Right ventricle myocardium superior (tissue), 1 donor: Measurements from ENCODE around the gene PUM1. TPM values are rescaled to one million over a fixed set of nuclear protein-coding genes. Genes with fewer than 3 reads are reported as not detected.

Experiments used
- ATAC-seq: fragments of 200-7000 bp; cut with Tn5 transposase; one replicate; pipeline ENCODE4 v1.9.1; 2020; ENCODE audit warnings: mild to moderate bottlenecking; ENCODE audit not compliant: poor library complexity
- DNase-seq: peaks from one replicate; pipeline ENCODE4 v3.0.0-alpha.2; 2020
- intact Hi-C: fragments of 100-400 bp; cut with DNase I; formaldehyde crosslinking; loops from one replicate; pipeline ENCODE4 v1.11.2; 2022
- total RNA-seq: library from RNA; stranded (reverse); fragmentation: NEBNext Ultra II Directional; extraction: Animal tissue kit (Norgen Biotek cat#: 25700); gene quantifications from one replicate; pipeline ENCODE4 v1.2.1, GENCODE V29; 2021
- donor health status: DM: no; HTN: yes; CAD: no; lungs with severe emphysema.

PUM1 gene
- total RNA-seq, 1 donor from 2014 or later, result 66.1 TPM

DNA sequence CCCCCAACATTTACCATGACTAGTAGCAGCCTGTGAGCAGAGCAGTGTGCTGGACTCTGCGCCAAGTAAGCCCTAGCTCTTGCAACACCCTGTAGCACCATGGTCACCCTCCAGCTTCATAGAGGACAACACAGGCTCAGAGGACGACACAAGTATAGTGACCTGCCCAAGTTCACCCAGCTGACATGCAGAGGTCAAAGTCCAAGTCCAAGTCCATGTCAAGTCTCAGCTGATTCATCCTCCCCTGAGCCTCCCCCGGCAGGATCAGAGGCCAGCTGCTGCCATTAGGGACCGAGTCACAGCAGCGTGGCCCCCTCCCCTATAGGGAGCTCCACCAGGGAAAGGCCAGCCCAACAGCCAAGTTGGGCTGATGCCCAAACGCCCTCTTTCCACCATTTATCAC lies 172.8 kb downstream of the PUM1 start:
- intact Hi-C loops, result no loop called here
- ATAC-seq, result no peak
- no peak for DNase-seq

DNA sequence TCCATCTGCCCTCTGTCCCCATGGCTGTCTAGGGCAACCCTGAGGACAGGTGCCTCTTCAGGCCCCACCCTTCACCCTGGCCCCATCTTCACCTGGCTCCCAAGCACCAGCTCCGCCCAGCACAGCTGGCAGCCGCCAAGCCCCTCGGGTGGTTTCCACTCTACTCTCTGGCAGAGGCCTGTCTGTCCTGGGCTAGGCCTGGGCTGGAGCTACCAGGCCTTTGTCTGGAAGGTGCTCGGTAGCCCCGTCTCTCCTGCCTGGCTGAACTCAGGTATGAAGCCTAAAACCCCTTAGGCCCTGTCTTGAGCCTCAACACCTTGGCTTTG lies 174.3 kb downstream of the PUM1 start:
- ATAC-seq, result no peak
- intact Hi-C loops, result no loop called here
- no peak for DNase-seq

DNA sequence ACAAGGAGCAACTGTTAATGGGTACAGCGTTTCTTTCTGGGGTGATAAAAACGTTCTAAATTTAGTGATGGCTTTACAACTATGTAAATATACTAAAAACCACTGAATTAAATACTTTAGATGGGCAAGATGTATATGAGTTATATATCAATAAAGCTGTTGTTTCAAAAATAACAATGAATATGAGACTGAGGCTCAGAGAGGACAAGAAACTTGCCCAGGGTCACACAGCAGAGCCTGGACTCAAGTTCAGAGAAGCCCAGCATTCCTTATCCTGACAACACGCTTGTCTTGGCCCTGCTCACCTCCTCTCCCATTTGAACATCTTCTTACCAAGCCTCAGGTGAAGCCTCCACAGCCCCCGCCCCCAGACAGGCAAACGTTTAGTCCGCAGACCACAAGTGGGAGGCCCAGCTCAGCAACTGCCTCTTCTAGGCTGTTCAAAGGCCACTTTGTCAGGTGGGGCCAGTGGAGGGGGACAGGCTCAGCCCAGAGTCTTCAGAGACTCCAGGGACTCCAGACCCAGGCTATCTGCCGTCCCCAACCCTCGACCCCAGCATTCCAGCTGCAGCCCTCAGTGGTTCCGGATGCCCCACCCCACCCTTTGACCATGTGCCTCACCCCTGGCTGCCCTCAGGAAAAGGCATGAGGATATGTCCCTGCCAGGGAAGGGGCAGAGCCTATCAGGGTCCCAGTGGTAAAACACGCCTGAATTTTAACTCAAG lies 174.9 kb downstream of the PUM1 start:
- intact Hi-C loops, result no loop called here
- DNase-seq (no peak), ATAC-seq (no peak)

DNA sequence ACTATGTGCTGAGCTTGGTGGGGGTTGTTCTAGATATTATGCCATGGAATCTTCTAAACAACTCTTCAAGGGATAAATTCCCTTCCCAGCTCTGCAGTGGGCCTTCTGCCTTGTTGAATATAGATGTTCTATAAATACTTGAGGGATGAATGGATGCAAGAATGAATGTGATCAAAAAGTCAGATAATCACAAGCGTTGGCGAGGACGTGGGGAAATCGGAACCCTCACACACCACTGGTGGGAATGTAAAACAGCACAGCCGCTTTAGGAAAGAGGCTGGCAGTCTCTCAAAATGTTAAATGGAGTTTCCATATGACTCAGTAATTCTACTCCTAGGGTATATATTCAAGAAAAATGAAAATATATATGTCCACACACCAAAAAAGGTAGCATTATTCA lies 176.0 kb downstream of the PUM1 start:
- no peak for DNase-seq
- ATAC-seq, result no peak
- intact Hi-C loops, result no loop called here

DNA sequence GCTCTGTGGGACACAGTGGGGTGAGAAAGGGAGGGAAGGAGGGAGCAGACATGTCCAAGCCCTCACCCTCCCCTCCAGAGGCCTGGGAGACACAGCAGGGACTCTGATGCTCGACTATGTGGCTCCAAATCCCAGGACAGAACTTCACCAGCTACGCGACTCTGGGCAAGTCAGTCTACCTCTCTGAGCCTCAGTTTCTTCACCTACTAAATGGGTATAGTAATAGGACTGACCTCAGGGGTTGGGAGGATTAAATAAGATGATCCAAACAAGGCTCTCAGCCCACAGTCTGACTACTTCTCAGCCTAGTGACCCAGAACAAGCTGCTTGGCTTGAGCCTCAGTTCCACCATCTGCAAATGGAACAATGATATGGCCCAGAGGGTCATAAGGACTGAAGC lies 176.5 kb downstream of the PUM1 start:
- ATAC-seq, result no peak
- intact Hi-C loops, result no loop called here
- DNase-seq, result no peak

DNA sequence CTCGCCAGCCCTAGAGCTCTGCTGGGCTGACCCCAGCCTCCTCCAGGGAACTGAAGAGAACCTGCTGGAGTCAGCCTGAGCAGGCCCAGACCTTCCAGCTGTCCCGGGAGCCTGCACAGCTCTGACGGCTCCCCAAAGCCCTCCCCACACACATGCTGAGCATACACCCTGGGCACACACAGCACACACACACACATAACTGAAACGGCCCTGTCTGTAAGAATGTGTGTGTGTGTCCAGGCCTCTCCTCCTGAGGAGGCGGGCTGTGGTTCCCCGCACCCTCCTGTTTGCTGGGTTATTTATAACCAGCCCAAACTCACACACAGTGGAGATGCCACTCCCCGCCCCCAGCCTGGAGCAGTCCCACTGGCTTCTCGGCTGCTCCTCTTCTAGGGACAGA lies 177.1 kb downstream of the PUM1 start:
- DNase-seq, result peak; percentile 83
- intact Hi-C loops, result no loop called here
- peak; percentile 93 for ATAC-seq

DNA sequence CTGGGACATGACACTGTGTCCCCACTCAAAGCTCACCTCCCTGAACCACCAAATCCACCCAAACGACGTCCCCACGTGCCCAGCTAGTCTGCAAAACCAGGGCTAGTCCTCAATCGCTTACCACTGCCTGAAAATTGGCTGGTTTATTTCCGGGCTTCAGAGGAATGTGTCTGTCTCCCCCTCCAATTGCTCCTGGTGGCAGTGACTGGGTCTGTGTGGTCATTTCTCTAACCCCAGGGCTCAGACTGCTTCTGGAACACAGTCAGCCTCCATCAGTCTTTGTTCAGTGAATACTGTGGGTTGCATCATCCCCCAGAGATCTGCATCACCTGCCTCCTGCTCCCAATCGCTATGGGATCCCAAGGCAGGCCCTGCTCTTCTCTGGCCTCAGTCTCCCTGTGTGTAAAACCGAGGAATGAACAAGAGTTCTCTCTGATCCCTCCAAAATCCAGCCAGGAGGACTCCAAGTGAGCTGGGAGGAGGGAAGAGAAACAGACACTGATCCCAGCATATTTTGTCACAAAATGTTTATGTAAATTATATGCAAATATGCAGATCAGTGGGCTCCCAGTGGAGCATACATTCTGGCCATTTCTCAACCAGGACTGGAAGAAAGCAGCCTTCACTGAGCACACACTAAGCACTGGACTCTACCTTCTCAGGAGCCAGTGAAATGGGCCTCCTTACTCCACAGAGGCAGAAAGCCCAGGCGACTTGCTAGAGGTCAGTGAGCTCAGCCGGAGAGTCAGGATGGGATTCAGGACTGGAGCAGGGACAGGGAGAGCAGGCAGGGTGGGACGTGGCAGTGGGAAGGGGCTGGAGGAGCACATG lies 177.8 kb downstream of the PUM1 start:
- intact Hi-C loops, result no loop called here
- peak; percentile 30 for ATAC-seq
- no peak for DNase-seq

DNA sequence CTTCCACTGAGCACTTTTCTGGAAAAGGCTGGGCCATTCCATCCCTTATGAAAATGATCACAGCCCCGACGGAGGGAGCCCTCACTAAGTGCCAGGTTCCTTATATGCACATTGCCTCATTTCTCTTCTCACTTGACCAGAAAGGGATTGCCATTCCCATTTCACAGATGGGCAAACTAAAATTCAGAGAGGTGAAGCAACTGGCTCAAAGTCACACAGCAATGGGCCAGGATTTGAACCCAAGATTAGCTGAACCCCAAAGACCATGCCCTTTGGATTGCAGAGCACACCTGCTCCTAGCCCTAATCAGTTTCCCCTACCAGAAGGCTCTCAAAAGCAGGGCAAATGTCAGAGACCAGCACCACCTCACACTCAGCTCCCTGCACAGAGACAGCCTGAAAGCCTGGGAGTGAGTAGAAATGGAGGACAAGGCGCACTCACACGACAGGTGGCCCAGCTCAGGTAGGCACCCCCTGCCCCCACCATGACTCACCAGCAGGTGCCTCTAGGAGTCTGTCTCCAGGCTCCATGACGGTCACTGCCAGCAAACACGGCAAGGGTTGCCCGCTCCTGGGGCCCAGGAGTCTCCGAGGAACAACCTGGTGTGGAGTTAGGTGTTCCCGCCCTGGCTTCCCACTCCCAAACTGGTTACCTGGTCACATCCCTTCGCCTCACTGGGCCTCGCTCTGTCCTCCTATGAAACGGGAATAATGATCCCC lies 178.6 kb downstream of the PUM1 start:
- intact Hi-C loops, result no loop called here
- ATAC-seq, result no peak
- no peak for DNase-seq

DNA sequence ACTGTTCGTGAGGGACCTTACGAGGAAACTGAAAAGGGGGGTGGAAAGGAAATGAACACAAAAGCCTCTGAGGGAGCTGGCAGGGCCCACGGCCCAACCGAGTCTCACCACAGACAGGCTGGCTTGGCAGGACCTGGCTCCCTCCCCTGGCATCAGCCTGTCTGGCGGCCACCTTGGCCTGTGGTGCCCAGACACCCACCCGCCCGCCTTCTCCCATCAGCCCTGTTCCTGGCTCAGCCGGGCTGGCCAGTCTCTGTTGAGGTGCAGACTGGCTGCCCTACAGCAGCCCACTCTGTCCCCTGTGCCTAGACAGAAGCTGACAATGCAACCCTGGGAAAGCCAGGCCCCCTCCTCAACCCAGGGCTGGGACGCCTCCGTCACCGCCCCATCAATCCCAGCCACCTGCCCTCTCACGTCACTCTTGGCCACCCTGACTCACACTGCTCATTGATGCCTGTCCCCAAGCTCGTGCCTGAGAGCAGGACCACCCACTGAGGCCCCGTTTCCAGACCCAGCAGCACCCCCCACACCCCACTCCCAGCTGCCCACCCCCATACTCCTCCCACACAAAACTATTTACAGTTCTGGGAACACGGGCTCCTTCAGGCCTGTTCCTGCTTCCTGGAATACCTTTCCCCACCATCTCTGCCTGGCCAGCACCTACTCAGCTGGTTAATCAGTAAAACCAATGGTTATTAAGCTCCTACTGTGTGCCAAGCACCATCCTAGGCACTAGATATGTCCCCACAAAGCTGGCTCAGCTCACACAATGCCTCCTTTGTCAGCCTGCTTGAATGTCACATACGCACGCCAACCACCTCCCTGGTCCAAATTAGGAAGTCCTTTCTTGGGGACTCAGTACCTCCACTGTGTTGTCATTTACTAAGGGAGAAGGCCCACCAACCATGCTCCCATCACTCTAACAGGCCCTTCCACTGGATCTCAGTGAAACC lies 179.7 kb downstream of the PUM1 start:
- DNase-seq (no peak), ATAC-seq (no peak)
- intact Hi-C loops, result no loop called here

DNA sequence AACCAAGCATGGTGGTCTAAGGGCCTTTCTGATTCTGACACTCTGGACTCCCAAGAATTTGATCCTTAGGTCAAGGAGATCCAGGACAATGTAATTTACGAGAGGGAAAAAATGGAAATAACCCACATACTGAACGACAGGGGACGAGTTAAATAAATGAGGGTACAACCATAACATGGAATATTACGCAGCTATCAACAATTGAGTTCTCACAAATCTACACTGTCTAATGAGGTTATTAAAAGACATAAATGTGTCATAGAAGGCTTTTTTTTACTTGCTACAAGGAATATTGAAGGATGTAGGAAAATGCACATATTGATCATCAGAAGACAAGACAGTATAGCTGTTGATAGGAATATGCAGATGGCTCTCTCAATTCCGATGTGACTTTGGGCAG lies 180.8 kb downstream of the PUM1 start:
- no peak for DNase-seq
- intact Hi-C loops, result no loop called here
- no peak for ATAC-seq

DNA sequence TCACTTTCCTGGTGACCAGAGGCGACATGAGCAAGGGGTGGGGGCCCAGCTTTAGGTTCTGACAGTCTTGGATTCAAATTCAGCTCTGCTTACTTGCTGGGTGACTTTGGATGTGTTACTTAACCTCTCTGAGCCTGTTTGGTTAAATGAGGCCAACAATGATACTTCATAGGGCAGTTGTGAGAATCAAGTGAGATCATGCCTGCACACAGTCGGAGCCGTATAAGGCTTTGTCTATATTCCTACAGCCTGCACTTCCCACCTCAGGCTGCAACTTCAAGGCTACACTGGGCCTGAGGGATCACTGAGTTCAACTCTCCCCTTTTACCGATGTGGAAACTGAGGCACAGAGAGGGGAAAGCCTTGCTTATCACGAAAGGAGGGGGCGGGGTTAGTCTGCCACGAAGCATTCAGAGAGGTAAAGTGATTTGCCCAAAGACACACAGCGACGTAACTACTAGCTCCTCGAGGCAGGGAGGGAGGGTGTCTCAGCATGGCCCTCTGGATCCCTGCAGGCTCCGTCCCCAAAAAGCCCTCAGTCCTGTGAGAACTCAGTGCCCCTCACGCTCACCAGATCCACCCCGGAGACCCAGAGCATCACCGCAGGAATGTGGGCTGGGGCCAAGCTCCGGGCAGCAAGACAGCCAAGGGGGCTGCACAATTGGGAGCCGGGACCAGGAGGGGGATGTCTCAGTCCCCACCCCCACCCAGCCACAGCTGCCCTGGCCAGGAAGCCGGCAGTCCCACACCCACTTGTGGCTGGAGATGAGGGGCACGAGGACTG lies 181.9 kb downstream of the PUM1 start:
- intact Hi-C loops, result no loop called here
- DNase-seq, result peak; percentile 11
- ATAC-seq, result no peak

DNA sequence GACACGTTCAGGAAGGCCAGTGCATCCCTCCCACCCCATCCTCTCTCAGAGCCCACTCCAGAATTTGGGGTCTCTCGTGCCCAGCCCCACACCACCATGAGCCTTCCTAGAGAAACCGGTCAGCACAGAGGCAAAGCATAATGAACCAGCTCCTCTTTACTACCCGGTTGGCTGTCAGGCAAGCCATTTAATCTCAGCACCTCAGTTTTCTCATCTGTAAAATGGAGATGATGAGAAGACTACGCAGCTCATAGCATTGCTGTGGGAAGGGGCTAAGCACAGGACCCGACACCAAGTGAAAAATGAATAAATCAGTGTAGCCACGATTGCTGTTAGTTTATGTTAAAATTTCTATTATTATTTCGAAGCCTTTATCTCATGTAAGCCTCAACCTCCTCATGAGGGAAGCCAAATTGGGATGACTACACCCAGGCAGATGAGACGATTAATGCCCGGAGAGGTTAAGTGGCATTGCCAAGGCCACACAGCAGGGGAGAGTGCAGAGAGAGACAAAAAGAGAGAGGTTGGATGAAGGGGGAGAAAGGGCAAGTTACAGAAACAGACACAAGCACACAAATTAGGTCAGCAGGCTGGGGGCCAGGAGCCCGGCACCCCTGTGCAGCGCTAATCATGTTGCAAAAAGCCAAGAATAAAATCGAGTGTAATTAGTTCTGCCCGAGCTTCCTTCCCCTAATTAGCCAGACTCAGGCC lies 182.7 kb downstream of the PUM1 start:
- DNase-seq, result no peak
- intact Hi-C loops, result no loop called here
- ATAC-seq, result no peak

Other genes with a start within 250 kb of the PUM1 start
- 19.9 TPM for gene SDC3, start 157.0 kb downstream of the PUM1 start, total RNA-seq
- gene NKAIN1, start 174.2 kb upstream of the PUM1 start, total RNA-seq, result not detected
- 18.1 TPM for gene SNRNP40, start 231.1 kb upstream of the PUM1 start, total RNA-seq
- 9.7 TPM for gene ZCCHC17, start 231.3 kb upstream of the PUM1 start, total RNA-seq